GM19193 (cell line): Measurements from ENCODE around the gene FN1.

Experiments used
- POLR2A ChIP-seq: IDR thresholded peaks from 4 replicates; pipeline ENCODE4 v1.6.1; 2011; ENCODE audit not compliant: insufficient read depth, insufficient read length; ENCODE audit errors: extremely low read depth

Gene FN1

GRCh38 chr2:215338883-215339679 is 96.8 kb downstream of the FN1 start:
- TF ChIP-seq POLR2A, result no peak

- no peak for TF ChIP-seq POLR2A
Observed at GRCh38 chr2:215332872-215333595, 102.8 kb downstream of the FN1 start.

- TF ChIP-seq POLR2A, result no peak
Observed at GRCh38 chr2:215328066-215328465, 107.8 kb downstream of the FN1 start.

- no peak for TF ChIP-seq POLR2A
Observed at GRCh38 chr2:215324811-215325210, 111.1 kb downstream of the FN1 start.

- no peak for TF ChIP-seq POLR2A
Observed at GRCh38 chr2:215320679-215321078, 115.2 kb downstream of the FN1 start.

GRCh38 chr2:215320102-215320501 is 115.8 kb downstream of the FN1 start:
- no peak for TF ChIP-seq POLR2A

- no peak for TF ChIP-seq POLR2A
Observed at GRCh38 chr2:215319500-215319899, 116.4 kb downstream of the FN1 start.

- no peak for TF ChIP-seq POLR2A
Observed at GRCh38 chr2:215316336-215316735, 119.5 kb downstream of the FN1 start.

GRCh38 chr2:215315301-215315700 is 120.6 kb downstream of the FN1 start:
- TF ChIP-seq POLR2A, result no peak

GRCh38 chr2:215314896-215315295 is 121.0 kb downstream of the FN1 start:
- no peak for TF ChIP-seq POLR2A

GRCh38 chr2:215313255-215313613 is 122.6 kb downstream of the FN1 start:
- no peak for TF ChIP-seq POLR2A

- TF ChIP-seq POLR2A, result peak; percentile 93
Observed at GRCh38 chr2:215311625-215312396, 124.1 kb downstream of the FN1 start, which contains the start of gene ATIC. Gene ATIC, plus strand, starts transcription at chr2:215312059. Its CDS starts 84 bp downstream, at chr2:215312143.
